SK-N-SH (cell line): ENCODE results near the gene GAR1.

ENCODE experiments used
- CTCF ChIP-seq: fragments of 200-600 bp; sonication (generic); IDR thresholded peaks from 2 replicates; pipeline ENCODE4 v1.6.1; 2017; ENCODE audit warnings: antibody characterized with exemption, mild to moderate bottlenecking, moderate library complexity
- EP300 ChIP-seq, 2 experiments: IDR thresholded peaks; 2 replicates each; pipeline versions ENCODE4 v1.4.0 to v1.6.1; 2012; ENCODE audit warnings: borderline replicate concordance in 1 of 2, low read depth in 1 of 2, low read length in 1 of 2
- EZH2phosphoT487 ChIP-seq: fragments of 200-600 bp; sonication (generic); IDR thresholded peaks from 2 replicates; pipeline ENCODE4 v1.6.1; 2017; ENCODE audit warnings: low read depth, mixed run types, mild to moderate bottlenecking, antibody characterized with exemption, moderate library complexity, borderline replicate concordance
- FOXM1 ChIP-seq: IDR thresholded peaks from 2 replicates; pipeline ENCODE4 v1.4.0; 2012; ENCODE audit warnings: low read depth, mild to moderate bottlenecking
- GABPA ChIP-seq: IDR thresholded peaks from 2 replicates; pipeline ENCODE4 v1.4.0; 2012; ENCODE audit warnings: low read depth, mild to moderate bottlenecking
- JUND ChIP-seq: IDR thresholded peaks from 2 replicates; pipeline ENCODE4 v1.4.0; 2012
- MXI1 ChIP-seq: IDR thresholded peaks from 2 replicates; pipeline ENCODE4 v1.6.1; 2012; ENCODE audit warnings: mild to moderate bottlenecking, low read depth, low read length, improper control_type of control experiment
- REST ChIP-seq: IDR thresholded peaks from 2 replicates; pipeline ENCODE4 v1.6.1; 2012; ENCODE audit warnings: mild to moderate bottlenecking, low read depth, low read length, moderate library complexity
- RXRA ChIP-seq: IDR thresholded peaks from 2 replicates; pipeline ENCODE4 v1.4.0; 2012; ENCODE audit warnings: low read depth, mild to moderate bottlenecking, borderline replicate concordance
- SIN3A ChIP-seq: IDR thresholded peaks from 2 replicates; pipeline ENCODE4 v1.6.1; 2012; ENCODE audit warnings: low read depth, mild to moderate bottlenecking, low read length, moderate library complexity, borderline replicate concordance
- SMC3 ChIP-seq: IDR thresholded peaks from 2 replicates; pipeline ENCODE4 v1.6.1; 2012; ENCODE audit warnings: low read depth, low read length, improper control_type of control experiment
- TF ChIP-seq, protein P1 (sequence below): IDR thresholded peaks from 2 replicates; pipeline ENCODE4 v1.4.0; 2012; ENCODE audit warnings: low read depth, borderline replicate concordance
- TF ChIP-seq, protein P2 (sequence below): IDR thresholded peaks from 2 replicates; pipeline ENCODE4 v1.4.0; 2012; ENCODE audit warnings: low read depth, borderline replicate concordance

- TF ChIP-seq CTCF (no peak), JUND (no peak), EZH2phosphoT487 (no peak), RXRA (no peak), EP300 (IDR thresholded peaks at IDR 0.05; ENCODE audit: borderline replicate concordance in 1 of 2, low read depth in 1 of 2, low read length in 1 of 2) (no peak), REST (no peak), GABPA (no peak), SMC3 (no peak), SIN3A (no peak), MXI1 (no peak), FOXM1 (no peak)
- TF ChIP-seq, protein P1, sequence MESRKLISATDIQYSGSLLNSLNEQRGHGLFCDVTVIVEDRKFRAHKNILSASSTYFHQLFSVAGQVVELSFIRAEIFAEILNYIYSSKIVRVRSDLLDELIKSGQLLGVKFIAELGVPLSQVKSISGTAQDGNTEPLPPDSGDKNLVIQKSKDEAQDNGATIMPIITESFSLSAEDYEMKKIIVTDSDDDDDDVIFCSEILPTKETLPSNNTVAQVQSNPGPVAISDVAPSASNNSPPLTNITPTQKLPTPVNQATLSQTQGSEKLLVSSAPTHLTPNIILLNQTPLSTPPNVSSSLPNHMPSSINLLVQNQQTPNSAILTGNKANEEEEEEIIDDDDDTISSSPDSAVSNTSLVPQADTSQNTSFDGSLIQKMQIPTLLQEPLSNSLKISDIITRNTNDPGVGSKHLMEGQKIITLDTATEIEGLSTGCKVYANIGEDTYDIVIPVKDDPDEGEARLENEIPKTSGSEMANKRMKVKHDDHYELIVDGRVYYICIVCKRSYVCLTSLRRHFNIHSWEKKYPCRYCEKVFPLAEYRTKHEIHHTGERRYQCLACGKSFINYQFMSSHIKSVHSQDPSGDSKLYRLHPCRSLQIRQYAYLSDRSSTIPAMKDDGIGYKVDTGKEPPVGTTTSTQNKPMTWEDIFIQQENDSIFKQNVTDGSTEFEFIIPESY = no peak
- TF ChIP-seq, protein P2, sequence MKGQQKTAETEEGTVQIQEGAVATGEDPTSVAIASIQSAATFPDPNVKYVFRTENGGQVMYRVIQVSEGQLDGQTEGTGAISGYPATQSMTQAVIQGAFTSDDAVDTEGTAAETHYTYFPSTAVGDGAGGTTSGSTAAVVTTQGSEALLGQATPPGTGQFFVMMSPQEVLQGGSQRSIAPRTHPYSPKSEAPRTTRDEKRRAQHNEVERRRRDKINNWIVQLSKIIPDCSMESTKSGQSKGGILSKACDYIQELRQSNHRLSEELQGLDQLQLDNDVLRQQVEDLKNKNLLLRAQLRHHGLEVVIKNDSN = no peak
These were observed 31.0 kb downstream of the GAR1 start for GRCh38 chr4:109846395-109847098.
